Ovary (tissue), 3 donors: ENCODE data around the gene CHRM1.

Experiments used
- POLR2A ChIP-seq: fragments of 450-650 bp; IDR thresholded peaks from one replicate; pipeline ENCODE4 v1.6.1; 2017; ENCODE audit warnings: antibody characterized with exemption, mild to moderate bottlenecking, moderate library complexity
- TF ChIP-seq, protein P1 (sequence below), 3 donors: fragments of 450-650 bp in 2 of 3; fragments of 200-600 bp in 1 of 3; IDR thresholded peaks; one replicate each; pipeline versions ENCODE4 v1.5.1 to v1.8.0; 2016 to 2022; ENCODE audit warnings: antibody characterized with exemption in 3 of 3, mild to moderate bottlenecking in 1 of 3
- donor health status: DM: no; HTN: no; CAD: no.

DNA sequence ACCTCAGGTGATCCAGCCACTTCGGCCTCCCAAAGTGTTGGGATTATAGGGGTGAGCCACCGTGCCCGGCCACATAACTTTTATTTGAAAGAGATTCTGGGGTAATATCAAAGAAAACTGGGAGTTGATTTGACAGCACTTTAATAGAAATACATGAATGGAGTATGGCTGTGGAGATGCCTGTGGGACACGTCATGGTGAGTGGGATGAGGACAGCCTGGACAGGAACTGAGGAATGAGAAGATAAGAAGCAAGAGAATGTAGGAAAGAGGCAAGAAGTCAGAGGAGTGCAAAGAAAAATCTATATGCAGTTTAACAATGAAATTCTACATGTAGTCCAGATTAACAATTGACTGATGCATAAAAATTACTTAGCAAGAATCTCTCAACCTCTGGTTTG, 32.6 kb upstream of the CHRM1 start:
- TF ChIP-seq, protein P1, sequence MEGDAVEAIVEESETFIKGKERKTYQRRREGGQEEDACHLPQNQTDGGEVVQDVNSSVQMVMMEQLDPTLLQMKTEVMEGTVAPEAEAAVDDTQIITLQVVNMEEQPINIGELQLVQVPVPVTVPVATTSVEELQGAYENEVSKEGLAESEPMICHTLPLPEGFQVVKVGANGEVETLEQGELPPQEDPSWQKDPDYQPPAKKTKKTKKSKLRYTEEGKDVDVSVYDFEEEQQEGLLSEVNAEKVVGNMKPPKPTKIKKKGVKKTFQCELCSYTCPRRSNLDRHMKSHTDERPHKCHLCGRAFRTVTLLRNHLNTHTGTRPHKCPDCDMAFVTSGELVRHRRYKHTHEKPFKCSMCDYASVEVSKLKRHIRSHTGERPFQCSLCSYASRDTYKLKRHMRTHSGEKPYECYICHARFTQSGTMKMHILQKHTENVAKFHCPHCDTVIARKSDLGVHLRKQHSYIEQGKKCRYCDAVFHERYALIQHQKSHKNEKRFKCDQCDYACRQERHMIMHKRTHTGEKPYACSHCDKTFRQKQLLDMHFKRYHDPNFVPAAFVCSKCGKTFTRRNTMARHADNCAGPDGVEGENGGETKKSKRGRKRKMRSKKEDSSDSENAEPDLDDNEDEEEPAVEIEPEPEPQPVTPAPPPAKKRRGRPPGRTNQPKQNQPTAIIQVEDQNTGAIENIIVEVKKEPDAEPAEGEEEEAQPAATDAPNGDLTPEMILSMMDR (IDR thresholded peaks at IDR 0.05) = no peak
- TF ChIP-seq POLR2A = no peak
